ENCODE data around the gene BRD4. TPM values are rescaled to one million over a fixed set of nuclear protein-coding genes. Genes with fewer than 3 reads are reported as not detected.
A peak's percentile ranks its signal among the peaks of the same experiment; 100 is the strongest.

The BRD4 gene
- total RNA-seq, 1 donor from 2014 or later: 109 TPM

- H3K36me3 Mint-ChIP-seq (ENCODE audit: low read depth): peaks cover 39% of the 10 kb centered on the region
- H3K4me1 Mint-ChIP-seq: peaks cover 5% of the 10 kb centered on the region
- no peaks in the 10 kb centered on the region for H3K9me3 Mint-ChIP-seq
- peaks cover 23% of the 10 kb centered on the region for H3K27me3 Mint-ChIP-seq
- intact Hi-C loops (cut with micrococcal nuclease): loop anchor here (10.0 kb wide), 1 partner anchor 61 kb away; no protein-coding TSS in a partner anchor
- DNase-seq: no peak
- H3K4me3 Mint-ChIP-seq: no peak overlapping the region
- H3K27ac Mint-ChIP-seq: no peak overlapping the region
Measured at GRCh38 chr19:15235781-15236180, 96.6 kb downstream of the BRD4 start.

GRCh38 chr19:15234431-15235130 lies 97.8 kb downstream of the BRD4 start:
- no peak overlapping the region for H3K27ac Mint-ChIP-seq
- peaks cover 34% of the 10 kb centered on the region for H3K36me3 Mint-ChIP-seq (ENCODE audit: low read depth)
- H3K4me1 Mint-ChIP-seq: peaks cover 5% of the 10 kb centered on the region
- no peak overlapping the region for H3K4me3 Mint-ChIP-seq
- H3K9me3 Mint-ChIP-seq: no peaks in the 10 kb centered on the region
- no peak for DNase-seq
- intact Hi-C loops (cut with micrococcal nuclease): loop anchor here (10.0 kb wide), 1 partner anchor 60 kb away; no protein-coding TSS in a partner anchor
- H3K27me3 Mint-ChIP-seq: peaks cover 28% of the 10 kb centered on the region

GRCh38 chr19:15231271-15231670 lies 101.1 kb downstream of the BRD4 start:
- Mint-ChIP-seq H3K4me3 (no peak overlapping the region), H3K9me3 (no peaks in the 10 kb centered on the region), H3K4me1 (peaks cover 5% of the 10 kb centered on the region), H3K27ac (no peak overlapping the region), H3K27me3 (peaks cover 30% of the 10 kb centered on the region), H3K36me3 (ENCODE audit: low read depth) (peaks cover 16% of the 10 kb centered on the region)
- no peak for DNase-seq
- intact Hi-C loops (cut with micrococcal nuclease): loop anchor here (10.0 kb wide), 1 partner anchor 56 kb away; no protein-coding TSS in a partner anchor

GRCh38 chr19:15227261-15227660 lies 105.1 kb downstream of the BRD4 start:
- H3K27ac Mint-ChIP-seq: no peak overlapping the region
- H3K9me3 Mint-ChIP-seq: no peaks in the 10 kb centered on the region
- DNase-seq: no peak
- H3K4me3 Mint-ChIP-seq: no peak overlapping the region
- peaks cover 1% of the 10 kb centered on the region for H3K36me3 Mint-ChIP-seq (ENCODE audit: low read depth)
- peaks cover 13% of the 10 kb centered on the region for H3K4me1 Mint-ChIP-seq
- H3K27me3 Mint-ChIP-seq: peaks cover 37% of the 10 kb centered on the region
- intact Hi-C loops (cut with micrococcal nuclease): no loop called here

GRCh38 chr19:15225760-15226159 lies 106.6 kb downstream of the BRD4 start:
- intact Hi-C loops (cut with micrococcal nuclease): no loop called here
- H3K27me3 Mint-ChIP-seq: peaks cover 30% of the 10 kb centered on the region
- no peaks in the 10 kb centered on the region for H3K36me3 Mint-ChIP-seq (ENCODE audit: low read depth)
- no peaks in the 10 kb centered on the region for H3K9me3 Mint-ChIP-seq
- H3K27ac Mint-ChIP-seq: no peak overlapping the region
- H3K4me3 Mint-ChIP-seq: no peak overlapping the region
- DNase-seq: no peak
- H3K4me1 Mint-ChIP-seq: peaks cover 11% of the 10 kb centered on the region

GRCh38 chr19:15223649-15224361 lies 108.5 kb downstream of the BRD4 start:
- H3K9me3 Mint-ChIP-seq: no peaks in the 10 kb centered on the region
- DNase-seq: peak; percentile 58
- intact Hi-C loops (cut with micrococcal nuclease): no loop called here
- H3K27ac Mint-ChIP-seq: peak overlapping the region; percentile 65
- peaks cover 26% of the 10 kb centered on the region for H3K27me3 Mint-ChIP-seq
- peak overlapping the region; percentile 83 for H3K4me3 Mint-ChIP-seq
- no peaks in the 10 kb centered on the region for H3K36me3 Mint-ChIP-seq (ENCODE audit: low read depth)
- peaks cover 11% of the 10 kb centered on the region for H3K4me1 Mint-ChIP-seq

- Mint-ChIP-seq H3K9me3 (no peaks in the 10 kb centered on the region), H3K27me3 (peaks cover 26% of the 10 kb centered on the region), H3K4me1 (peaks cover 11% of the 10 kb centered on the region), H3K4me3 (peak overlapping the region; percentile 83), H3K36me3 (ENCODE audit: low read depth) (no peaks in the 10 kb centered on the region), H3K27ac (peak overlapping the region; percentile 27)
- intact Hi-C loops (cut with micrococcal nuclease): no loop called here
- peak; percentile 95 for DNase-seq
Measured at GRCh38 chr19:15222738-15223648, 109.3 kb downstream of the BRD4 start.

- intact Hi-C loops (cut with micrococcal nuclease): no loop called here
- Mint-ChIP-seq H3K36me3 (ENCODE audit: low read depth) (no peaks in the 10 kb centered on the region), H3K27ac (no peak overlapping the region), H3K27me3 (peaks cover 24% of the 10 kb centered on the region), H3K4me3 (no peak overlapping the region), H3K9me3 (no peaks in the 10 kb centered on the region), H3K4me1 (peaks cover 11% of the 10 kb centered on the region)
- DNase-seq: no peak
Measured at GRCh38 chr19:15220833-15221232, 111.5 kb downstream of the BRD4 start.

- Mint-ChIP-seq H3K4me1 (peaks cover 9% of the 10 kb centered on the region), H3K27me3 (peaks cover 15% of the 10 kb centered on the region), H3K9me3 (no peaks in the 10 kb centered on the region), H3K27ac (no peak overlapping the region), H3K4me3 (no peak overlapping the region), H3K36me3 (ENCODE audit: low read depth) (no peaks in the 10 kb centered on the region)
- intact Hi-C loops (cut with micrococcal nuclease): no loop called here
- no peak for DNase-seq
Measured at GRCh38 chr19:15218501-15218900, 113.8 kb downstream of the BRD4 start.

GRCh38 chr19:15216363-15216762 lies 116.0 kb downstream of the BRD4 start:
- H3K36me3 Mint-ChIP-seq (ENCODE audit: low read depth): no peaks in the 10 kb centered on the region
- no peak for DNase-seq
- H3K27me3 Mint-ChIP-seq: peaks cover 3% of the 10 kb centered on the region
- H3K4me1 Mint-ChIP-seq: no peaks in the 10 kb centered on the region
- H3K4me3 Mint-ChIP-seq: no peak overlapping the region
- H3K27ac Mint-ChIP-seq: no peak overlapping the region
- intact Hi-C loops (cut with micrococcal nuclease): no loop called here
- H3K9me3 Mint-ChIP-seq: no peaks in the 10 kb centered on the region

GRCh38 chr19:15213715-15214381 lies 118.5 kb downstream of the BRD4 start:
- no peak overlapping the region for H3K27ac Mint-ChIP-seq
- DNase-seq: no peak
- no peaks in the 10 kb centered on the region for H3K27me3 Mint-ChIP-seq
- no peaks in the 10 kb centered on the region for H3K36me3 Mint-ChIP-seq (ENCODE audit: low read depth)
- intact Hi-C loops (cut with micrococcal nuclease): no loop called here
- no peaks in the 10 kb centered on the region for H3K9me3 Mint-ChIP-seq
- H3K4me1 Mint-ChIP-seq: no peaks in the 10 kb centered on the region
- no peak overlapping the region for H3K4me3 Mint-ChIP-seq

- H3K27ac Mint-ChIP-seq: no peak overlapping the region
- DNase-seq: no peak
- H3K36me3 Mint-ChIP-seq (ENCODE audit: low read depth): no peaks in the 10 kb centered on the region
Measured at GRCh38 chr19:15212711-15213110, 119.6 kb downstream of the BRD4 start.

GRCh38 chr19:15210323-15210781 lies 122.0 kb downstream of the BRD4 start:
- intact Hi-C loops (cut with micrococcal nuclease): no loop called here
- H3K36me3 Mint-ChIP-seq (ENCODE audit: low read depth): no peaks in the 10 kb centered on the region
- H3K9me3 Mint-ChIP-seq: no peaks in the 10 kb centered on the region
- H3K27me3 Mint-ChIP-seq: peaks cover 1% of the 10 kb centered on the region
- no peak overlapping the region for H3K4me3 Mint-ChIP-seq
- no peak overlapping the region for H3K27ac Mint-ChIP-seq
- DNase-seq: no peak
- no peaks in the 10 kb centered on the region for H3K4me1 Mint-ChIP-seq

More at GRCh38 chr19:15212711-15213110, 119.6 kb downstream of the BRD4 start:
- Mint-ChIP-seq H3K27me3 (no peaks in the 10 kb centered on the region), H3K4me3 (no peak overlapping the region), H3K4me1 (no peaks in the 10 kb centered on the region), H3K9me3 (no peaks in the 10 kb centered on the region)
- intact Hi-C loops (cut with micrococcal nuclease): no loop called here

Measured in activated CD4-positive, alpha-beta T cell treated with anti-CD3 and anti-CD28 coated beads, Interleukin-2, amount 10 ng/mL, durations not matched to agents 24 days and 14 days (primary cell).